Keratinocyte (primary cell): ENCODE measurements around the gene DHH.

ENCODE experiments used
- EZH2 ChIP-seq: IDR thresholded peaks from one replicate; pipeline ENCODE4 v1.6.1; 2012; ENCODE audit warnings: inconsistent platforms, mild to moderate bottlenecking, low read length, moderate library complexity
- TF ChIP-seq, protein P1 (sequence below), 3 experiments: IDR thresholded peaks in 1 of 3; conservative IDR thresholded peaks in 1 of 3; optimal IDR thresholded peaks in 1 of 3; 2 replicates in 2 of 3; 3 replicates in 1 of 3; pipeline versions ENCODE3 to v1.5.1; 2011; ENCODE audit warnings: low read length in 3 of 3, mild to moderate bottlenecking in 3 of 3, moderate library complexity in 2 of 3, control low read depth in 1 of 3, inconsistent platforms in 1 of 3; ENCODE audit not compliant: insufficient read depth in 2 of 3; ENCODE audit errors: extremely low read depth in 1 of 3

DNA sequence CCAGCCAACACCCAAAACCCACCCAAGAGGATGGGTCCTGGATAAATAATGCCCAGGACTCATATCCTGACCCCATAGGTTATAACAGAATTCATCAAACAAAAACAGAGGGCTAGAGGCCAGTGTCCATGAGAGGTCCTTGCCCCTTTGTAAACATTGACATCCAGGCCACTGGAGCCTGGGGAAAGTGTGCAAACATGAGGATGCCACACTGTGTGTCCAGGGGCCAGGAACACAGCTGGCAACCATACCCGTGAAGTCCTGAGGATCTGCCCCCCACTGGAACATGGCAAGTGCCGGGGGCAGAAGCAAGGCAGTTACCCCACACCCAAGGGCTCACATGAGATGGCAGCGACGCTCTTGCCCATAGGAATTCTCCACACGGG is 29.8 kb downstream of the DHH start:
- TF ChIP-seq, protein P1, sequence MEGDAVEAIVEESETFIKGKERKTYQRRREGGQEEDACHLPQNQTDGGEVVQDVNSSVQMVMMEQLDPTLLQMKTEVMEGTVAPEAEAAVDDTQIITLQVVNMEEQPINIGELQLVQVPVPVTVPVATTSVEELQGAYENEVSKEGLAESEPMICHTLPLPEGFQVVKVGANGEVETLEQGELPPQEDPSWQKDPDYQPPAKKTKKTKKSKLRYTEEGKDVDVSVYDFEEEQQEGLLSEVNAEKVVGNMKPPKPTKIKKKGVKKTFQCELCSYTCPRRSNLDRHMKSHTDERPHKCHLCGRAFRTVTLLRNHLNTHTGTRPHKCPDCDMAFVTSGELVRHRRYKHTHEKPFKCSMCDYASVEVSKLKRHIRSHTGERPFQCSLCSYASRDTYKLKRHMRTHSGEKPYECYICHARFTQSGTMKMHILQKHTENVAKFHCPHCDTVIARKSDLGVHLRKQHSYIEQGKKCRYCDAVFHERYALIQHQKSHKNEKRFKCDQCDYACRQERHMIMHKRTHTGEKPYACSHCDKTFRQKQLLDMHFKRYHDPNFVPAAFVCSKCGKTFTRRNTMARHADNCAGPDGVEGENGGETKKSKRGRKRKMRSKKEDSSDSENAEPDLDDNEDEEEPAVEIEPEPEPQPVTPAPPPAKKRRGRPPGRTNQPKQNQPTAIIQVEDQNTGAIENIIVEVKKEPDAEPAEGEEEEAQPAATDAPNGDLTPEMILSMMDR (optimal IDR thresholded peaks at IDR 0.05 in 1 of 3, IDR thresholded peaks at IDR 0.05 in 1 of 3, conservative IDR thresholded peaks at IDR 0.05 in 1 of 3; ENCODE audit: extremely low read depth in 1 of 3, insufficient read depth in 2 of 3, low read length in 3 of 3) = no peak
- TF ChIP-seq EZH2 = no peak
